GM23338 (cell line): ENCODE results near the gene SFN. TPM values are rescaled to one million over a fixed set of nuclear protein-coding genes. Genes with fewer than 3 reads are reported as not detected.

Experiments used
- ATAC-seq: fragments of 200-7000 bp; cut with Tn5 transposase; 3 replicates; pipeline ENCODE4 v1.9.1; 2020
- DNase-seq: peaks from one replicate; pipeline ENCODE4 v3.0.0-alpha.2; 2015; ENCODE audit warnings: low spot score
- H2AFZ ChIP-seq: fragments of 200-600 bp; sonication (generic); 2 replicates; pipeline ENCODE4 v1.8.0; 2016; ENCODE audit warnings: antibody characterized with exemption, mild to moderate bottlenecking, moderate library complexity
- H3F3A ChIP-seq: fragments of 200-600 bp; sonication (generic); replicated peaks from 2 replicates; pipeline ENCODE4 v1.8.0; 2017; ENCODE audit warnings: antibody characterized with exemption, mixed run types, low read depth
- H3K27ac ChIP-seq: fragments of 200-600 bp; sonication (generic); 2 replicates; pipeline ENCODE4 v1.6.1; 2016; ENCODE audit warnings: low read depth
- H3K27me3 ChIP-seq: fragments of 200-600 bp; sonication (generic); 2 replicates; pipeline ENCODE4 v1.8.0; 2016; ENCODE audit warnings: mild to moderate bottlenecking, mixed run types, moderate library complexity; ENCODE audit not compliant: insufficient read depth
- H3K36me3 ChIP-seq: fragments of 200-600 bp; sonication (generic); 2 replicates; pipeline ENCODE4 v1.8.0; 2016; ENCODE audit warnings: mild to moderate bottlenecking; ENCODE audit not compliant: insufficient read depth
- H3K4me1 ChIP-seq: fragments of 200-600 bp; sonication (generic); 2 replicates; pipeline ENCODE4 v1.8.0; 2016; ENCODE audit warnings: mild to moderate bottlenecking, moderate library complexity; ENCODE audit not compliant: insufficient read depth
- H3K4me2 ChIP-seq: fragments of 200-600 bp; sonication (generic); 2 replicates; pipeline ENCODE4 v1.7.1; 2017; ENCODE audit warnings: mixed run types
- H3K4me3 ChIP-seq: fragments of 200-600 bp; sonication (generic); 2 replicates; pipeline ENCODE4 v1.6.1; 2016; ENCODE audit warnings: mixed run types
- H3K79me2 ChIP-seq: fragments of 200-600 bp; sonication (generic); replicated peaks from 2 replicates; pipeline ENCODE4 v1.8.0; 2017; ENCODE audit warnings: mild to moderate bottlenecking; ENCODE audit not compliant: insufficient read depth
- H3K9me2 ChIP-seq: fragments of 200-600 bp; sonication (generic); 2 replicates; pipeline ENCODE4 v1.8.0; 2017; ENCODE audit not compliant: insufficient read depth
- H4K20me1 ChIP-seq: fragments of 200-600 bp; sonication (generic); replicated peaks from 2 replicates; pipeline ENCODE4 v1.8.0; 2017; ENCODE audit warnings: mild to moderate bottlenecking; ENCODE audit not compliant: insufficient read depth
- H3K27ac Mint-ChIP-seq: 2 replicates; pipeline ENCODE4 v1.8.0; 2020; ENCODE audit warnings: inconsistent platforms, mild to moderate bottlenecking, moderate library complexity, mixed read lengths
- H3K27me3 Mint-ChIP-seq: 3 replicates; pipeline ENCODE4 v1.8.0; 2022; ENCODE audit warnings: low read depth, mild to moderate bottlenecking, moderate library complexity, mixed read lengths, inconsistent platforms; ENCODE audit not compliant: insufficient read depth, poor library complexity
- H3K36me3 Mint-ChIP-seq: 3 replicates; pipeline ENCODE4 v1.8.0; 2021; ENCODE audit warnings: low read depth, mild to moderate bottlenecking, inconsistent platforms, moderate library complexity, mixed read lengths
- H3K4me1 Mint-ChIP-seq: 3 replicates; pipeline ENCODE4 v1.8.0; 2020; ENCODE audit warnings: mild to moderate bottlenecking, inconsistent platforms, mixed read lengths
- H3K4me3 Mint-ChIP-seq: 3 replicates; pipeline ENCODE4 v1.8.0; 2021; ENCODE audit warnings: moderate library complexity, mild to moderate bottlenecking, inconsistent platforms, mixed read lengths
- H3K9me3 Mint-ChIP-seq: 3 replicates; pipeline ENCODE4 v1.8.0; 2020; ENCODE audit warnings: moderate library complexity, mild to moderate bottlenecking, inconsistent platforms, mixed read lengths
- CREB1 ChIP-seq: fragments of 250-450 bp; sonication (Bioruptor Pico); IDR thresholded peaks from 2 replicates; pipeline ENCODE4 v1.5.0; 2020; ENCODE audit warnings: low read depth, mild to moderate bottlenecking, moderate library complexity
- CTCF ChIP-seq, 2 experiments: fragments of 200-600 bp in 1 of 2; sonication (generic) in 1 of 2; conservative IDR thresholded peaks; 2 replicates each; pipeline versions ENCODE4 v1.5.1 to v1.6.1; 2016 to 2017; ENCODE audit warnings: antibody characterized with exemption in 2 of 2, low read depth in 2 of 2, mild to moderate bottlenecking in 2 of 2, moderate library complexity in 1 of 2
- ETS1 ChIP-seq: IDR thresholded peaks from 2 replicates; pipeline ENCODE4 v1.6.1; 2016; ENCODE audit warnings: antibody characterized with exemption
- EZH2 ChIP-seq: fragments of 200-600 bp; sonication (generic); IDR thresholded peaks from one replicate; pipeline ENCODE4 v1.8.0; 2017; ENCODE audit warnings: antibody characterized with exemption, mild to moderate bottlenecking, low read depth; ENCODE audit not compliant: unreplicated experiment
- EZH2phosphoT487 ChIP-seq: fragments of 200-600 bp; sonication (generic); IDR thresholded peaks from one replicate; pipeline ENCODE4 v1.8.1; 2018; ENCODE audit warnings: antibody characterized with exemption; ENCODE audit not compliant: unreplicated experiment
- JUNB ChIP-seq: IDR thresholded peaks from one replicate; pipeline ENCODE4 v1.6.1; 2016; ENCODE audit warnings: antibody characterized with exemption; ENCODE audit not compliant: unreplicated experiment
- NANOG ChIP-seq: IDR thresholded peaks from 2 replicates; pipeline ENCODE4 v1.6.1; 2016; ENCODE audit warnings: antibody characterized with exemption, borderline replicate concordance
- POLR2AphosphoS5 ChIP-seq: IDR thresholded peaks from 2 replicates; pipeline ENCODE4 v1.6.1; 2016; ENCODE audit warnings: antibody characterized with exemption, low read depth
- REST ChIP-seq: IDR thresholded peaks from one replicate; pipeline ENCODE4 v1.6.1; 2018; ENCODE audit warnings: antibody characterized with exemption; ENCODE audit not compliant: unreplicated experiment
- STAT1 ChIP-seq: IDR thresholded peaks from one replicate; pipeline ENCODE4 v1.6.1; 2016; ENCODE audit warnings: antibody characterized with exemption; ENCODE audit not compliant: unreplicated experiment
- ZNF114 ChIP-seq: fragments of 250-450 bp; sonication (Bioruptor Pico); IDR thresholded peaks from 2 replicates; pipeline ENCODE4 v1.5.0; 2020; ENCODE audit warnings: mild to moderate bottlenecking, moderate library complexity
- ZNF331 ChIP-seq: fragments of 250-450 bp; sonication (Bioruptor Pico); IDR thresholded peaks from 2 replicates; pipeline ENCODE4 v1.5.0; 2020; ENCODE audit warnings: low read depth, mild to moderate bottlenecking, moderate library complexity
- ZNF462 ChIP-seq: fragments of 250-450 bp; sonication (Bioruptor Pico); IDR thresholded peaks from 2 replicates; pipeline ENCODE4 v1.5.0; 2020; ENCODE audit warnings: mild to moderate bottlenecking, moderate library complexity
- polyA plus RNA-seq: library from polyadenylated mRNA; unstranded; fragments of >200 nt; fragmentation: Nextera tagmentation; extraction: Ambion mirVana; gene quantifications from 2 replicates; pipeline ENCODE4 v1.2.1, GENCODE V29; 2016
- total RNA-seq: library from RNA; depleted of rRNA; stranded (reverse); fragments of >200 nt; shearing (Covaris generic); gene quantifications from 2 replicates; pipeline ENCODE4 v1.2.3, GENCODE V29; 2014

SFN gene
- total and polyA plus RNA-seq, 2 experiments from 2014 or later: 1.8 to 2.6 TPM

- Histone ChIP-seq H3K4me2 (no peak overlapping the region), H3K9me2 (no peaks in the 10 kb centered on the region), H3F3A (no peaks in the 10 kb centered on the region), H2AFZ (no peak overlapping the region), H3K4me1 (no peaks in the 10 kb centered on the region), H3K36me3 (no peaks in the 10 kb centered on the region), H4K20me1 (no peaks in the 10 kb centered on the region; the same call in 1 of the 2 replicates), H3K27me3 (no peaks in the 10 kb centered on the region), H3K4me3 (no peak overlapping the region), H3K79me2 (no peaks in the 10 kb centered on the region), H3K27ac (no peak overlapping the region)
- H3K36me3 Mint-ChIP-seq: no peaks in the 10 kb centered on the region
- H3K27ac Mint-ChIP-seq: no peak overlapping the region
- peaks cover 8% of the 10 kb centered on the region for H3K27me3 Mint-ChIP-seq
- no peak for TF ChIP-seq ZNF462 (CRISPR knock-in tag)
- no peak for TF ChIP-seq ZNF114 (CRISPR knock-in tag)
- no peak for TF ChIP-seq ETS1
- TF ChIP-seq CREB1: no peak
- TF ChIP-seq NANOG: no peak
- no peak for TF ChIP-seq ZNF331 (CRISPR knock-in tag)
- TF ChIP-seq EZH2: no peak
- no peak for TF ChIP-seq STAT1
- TF ChIP-seq REST: no peak
- no peak for TF ChIP-seq CTCF (conservative IDR thresholded peaks at IDR 0.05; ENCODE audit: low read depth in 2 of 2)
- TF ChIP-seq JUNB: no peak
- TF ChIP-seq POLR2AphosphoS5: no peak
- no peak for TF ChIP-seq EZH2phosphoT487
- DNase-seq (no peak), ATAC-seq (no peak)
- H3K4me3 Mint-ChIP-seq: no peak overlapping the region
- H3K4me1 Mint-ChIP-seq: no peaks in the 10 kb centered on the region; the same call in 2 of the 3 replicates
- no peaks in the 10 kb centered on the region for H3K9me3 Mint-ChIP-seq
Measured at GRCh38 chr1:26911399-26912146, 48.6 kb downstream of the SFN start.
